NAMALWA (cell line): ENCODE measurements around the gene ANKMY2.
"Not testable (repeated sequence)": the region's sequence is repeated elsewhere in the genome, so short reads cannot be mapped to it uniquely, and the experiment has no call there.

ENCODE experiments used
- DNase-seq: peaks from one replicate; pipeline ENCODE4 v3.0.0-alpha.2; 2015; ENCODE audit warnings: low spot score

The ANKMY2 gene

GRCh38 chr7:16626388-16626787 lies 19.2 kb downstream of the ANKMY2 start:
- DNase-seq, result no peak

GRCh38 chr7:16619979-16620408 lies 25.6 kb downstream of the ANKMY2 start:
- no peak for DNase-seq

GRCh38 chr7:16616542-16616941 lies 29.0 kb downstream of the ANKMY2 start:
- DNase-seq, result no peak

- no peak for DNase-seq
Observed at GRCh38 chr7:16616122-16616521, 29.4 kb downstream of the ANKMY2 start.

- no peak for DNase-seq
Observed at GRCh38 chr7:16615228-16615627, 30.3 kb downstream of the ANKMY2 start.

- DNase-seq, result no peak
Observed at GRCh38 chr7:16611711-16612110, 33.8 kb downstream of the ANKMY2 start.

- no peak for DNase-seq
Observed at GRCh38 chr7:16609842-16610450, 35.6 kb downstream of the ANKMY2 start.

- no peak for DNase-seq
Observed at GRCh38 chr7:16606704-16607103, 38.9 kb downstream of the ANKMY2 start.

GRCh38 chr7:16604054-16604453 lies 41.5 kb downstream of the ANKMY2 start:
- DNase-seq, result peak; percentile 16

- no peak for DNase-seq
Observed at GRCh38 chr7:16603633-16604032, 41.9 kb downstream of the ANKMY2 start.

- no peak for DNase-seq
Observed at GRCh38 chr7:16599860-16600259, 45.7 kb downstream of the ANKMY2 start.

GRCh38 chr7:16598015-16598414 lies 47.5 kb downstream of the ANKMY2 start:
- DNase-seq, result no peak

- not testable (repeated sequence) for DNase-seq
Observed at GRCh38 chr7:16595596-16595995, 50.0 kb downstream of the ANKMY2 start.

GRCh38 chr7:16594676-16595075 lies 50.9 kb downstream of the ANKMY2 start:
- no peak for DNase-seq

GRCh38 chr7:16594061-16594460 lies 51.5 kb downstream of the ANKMY2 start:
- no peak for DNase-seq

- no peak for DNase-seq
Observed at GRCh38 chr7:16592395-16592794, 53.2 kb downstream of the ANKMY2 start.

GRCh38 chr7:16590424-16590823 lies 55.1 kb downstream of the ANKMY2 start:
- no peak for DNase-seq

GRCh38 chr7:16589881-16590280 lies 55.7 kb downstream of the ANKMY2 start:
- DNase-seq, result no peak

GRCh38 chr7:16587790-16588189 lies 57.8 kb downstream of the ANKMY2 start:
- DNase-seq, result no peak

- no peak for DNase-seq
Observed at GRCh38 chr7:16587129-16587528, 58.4 kb downstream of the ANKMY2 start.

- no peak for DNase-seq
Observed at GRCh38 chr7:16586081-16586874, 59.3 kb downstream of the ANKMY2 start.

GRCh38 chr7:16585540-16585939 lies 60.0 kb downstream of the ANKMY2 start:
- no peak for DNase-seq

- no peak for DNase-seq
Observed at GRCh38 chr7:16583834-16584233, 61.7 kb downstream of the ANKMY2 start.

GRCh38 chr7:16581286-16581685 lies 64.3 kb downstream of the ANKMY2 start:
- no peak for DNase-seq
